ELF-1 (cell line): ENCODE data around the gene ARID1B.

Source experiments
- DNase-seq: peaks from one replicate; pipeline ENCODE4 v3.0.0-alpha.2; 2016; ENCODE audit warnings: low read depth, low spot score

ARID1B gene

GRCh38 chr6:157203312-157203744, 426.1 kb downstream of the ARID1B start:
- DNase-seq, result no peak

- DNase-seq, result no peak
Observed at GRCh38 chr6:157203764-157204163, 426.6 kb downstream of the ARID1B start.

- DNase-seq, result no peak
Observed at GRCh38 chr6:157205473-157206358, 428.5 kb downstream of the ARID1B start.

- no peak for DNase-seq
Observed at GRCh38 chr6:157206359-157206815, 429.2 kb downstream of the ARID1B start.

- no peak for DNase-seq
Observed at GRCh38 chr6:157207521-157208076, 430.4 kb downstream of the ARID1B start.

GRCh38 chr6:157209865-157210530, 432.8 kb downstream of the ARID1B start:
- no peak for DNase-seq

GRCh38 chr6:157210954-157211353, 433.8 kb downstream of the ARID1B start:
- no peak for DNase-seq

- no peak for DNase-seq
Observed at GRCh38 chr6:157211603-157212455, 434.7 kb downstream of the ARID1B start.

GRCh38 chr6:157213426-157213825, 436.2 kb downstream of the ARID1B start:
- no peak for DNase-seq

- no peak for DNase-seq
Observed at GRCh38 chr6:157213907-157214565, 436.9 kb downstream of the ARID1B start.

- no peak for DNase-seq
Observed at GRCh38 chr6:157215717-157216116, 438.5 kb downstream of the ARID1B start.

- DNase-seq, result no peak
Observed at GRCh38 chr6:157216570-157216969, 439.4 kb downstream of the ARID1B start.

- no peak for DNase-seq
Observed at GRCh38 chr6:157217198-157217893, 440.2 kb downstream of the ARID1B start.

- DNase-seq, result no peak
Observed at GRCh38 chr6:157217894-157218370, 440.8 kb downstream of the ARID1B start.

GRCh38 chr6:157218371-157219198, 441.4 kb downstream of the ARID1B start:
- DNase-seq, result no peak

GRCh38 chr6:157219201-157220200, 442.3 kb downstream of the ARID1B start:
- peak; percentile 79 for DNase-seq

GRCh38 chr6:157220485-157220884, 443.3 kb downstream of the ARID1B start:
- DNase-seq, result no peak
